OCI-LY3 (cell line): ENCODE measurements around the gene SWT1.

Source experiments
- H2AFZ ChIP-seq: fragments of 200-600, 300-600 bp; shearing (Covaris generic); 2 replicates; pipeline ENCODE4 v1.6.0; 2014; ENCODE audit warnings: antibody characterized with exemption, low read depth, low read length
- H3K27ac ChIP-seq: fragments of 200-600, 300-600 bp; sonication (generic); 2 replicates; pipeline ENCODE4 v1.5.1; 2014; ENCODE audit warnings: mild to moderate bottlenecking, low read length, moderate library complexity, mixed read lengths
- H3K27me3 ChIP-seq: fragments of 200-600, 300-600 bp; sonication (generic); 2 replicates; pipeline ENCODE4 v1.6.1; 2014; ENCODE audit warnings: low read depth, low read length, mixed read lengths
- H3K36me3 ChIP-seq: fragments of 200-600, 300-600 bp; sonication (generic); replicated peaks from 2 replicates; pipeline ENCODE3; 2014; ENCODE audit warnings: low read depth, low read length, mixed read lengths
- H3K4me1 ChIP-seq: fragments of 300-600, 200-600 bp; sonication (generic); 2 replicates; pipeline ENCODE4 v1.6.1; 2014; ENCODE audit warnings: low read length, mixed read lengths
- H3K4me2 ChIP-seq: fragments of 200-600, 300-600 bp; sonication (generic); 2 replicates; pipeline ENCODE4 v1.6.1; 2014; ENCODE audit warnings: low read length, mixed read lengths
- H3K4me3 ChIP-seq: fragments of 300-600, 200-600 bp; sonication (generic); 2 replicates; pipeline ENCODE4 v1.5.1; 2014; ENCODE audit warnings: antibody characterized with exemption, mild to moderate bottlenecking, low read length, moderate library complexity
- H3K79me2 ChIP-seq: fragments of 300-600, 200-600 bp; shearing (Covaris generic); 2 replicates; pipeline ENCODE4 v1.6.1; 2014; ENCODE audit warnings: mild to moderate bottlenecking, low read length, mixed read lengths
- H3K9ac ChIP-seq: fragments of 300-600, 200-600 bp; shearing (Covaris generic); 2 replicates; pipeline ENCODE4 v1.6.0; 2014; ENCODE audit warnings: mild to moderate bottlenecking, low read length, moderate library complexity
- H3K9me3 ChIP-seq: fragments of 200-600, 300-600 bp; shearing (Covaris generic); 2 replicates; pipeline ENCODE4 v1.6.1; 2014; ENCODE audit warnings: low read length, mixed read lengths; ENCODE audit not compliant: insufficient read depth
- H4K20me1 ChIP-seq: fragments of 200-600, 300-600 bp; sonication (generic); 2 replicates; pipeline ENCODE4 v1.6.1; 2016; ENCODE audit warnings: low read length, mixed read lengths; ENCODE audit not compliant: insufficient read depth
- EZH2phosphoT487 ChIP-seq: fragments of 200-600 bp; shearing (Covaris generic); IDR thresholded peaks from 2 replicates; pipeline ENCODE4 v1.6.1; 2018; ENCODE audit warnings: antibody characterized with exemption, mixed run types, low read depth
- TF ChIP-seq, protein P1 (sequence below): fragments of 200-600, 300-600 bp; sonication (generic); IDR thresholded peaks from 2 replicates; pipeline ENCODE4 v1.5.1; 2014; ENCODE audit warnings: antibody characterized with exemption, low read length, low read depth

The SWT1 gene

DNA sequence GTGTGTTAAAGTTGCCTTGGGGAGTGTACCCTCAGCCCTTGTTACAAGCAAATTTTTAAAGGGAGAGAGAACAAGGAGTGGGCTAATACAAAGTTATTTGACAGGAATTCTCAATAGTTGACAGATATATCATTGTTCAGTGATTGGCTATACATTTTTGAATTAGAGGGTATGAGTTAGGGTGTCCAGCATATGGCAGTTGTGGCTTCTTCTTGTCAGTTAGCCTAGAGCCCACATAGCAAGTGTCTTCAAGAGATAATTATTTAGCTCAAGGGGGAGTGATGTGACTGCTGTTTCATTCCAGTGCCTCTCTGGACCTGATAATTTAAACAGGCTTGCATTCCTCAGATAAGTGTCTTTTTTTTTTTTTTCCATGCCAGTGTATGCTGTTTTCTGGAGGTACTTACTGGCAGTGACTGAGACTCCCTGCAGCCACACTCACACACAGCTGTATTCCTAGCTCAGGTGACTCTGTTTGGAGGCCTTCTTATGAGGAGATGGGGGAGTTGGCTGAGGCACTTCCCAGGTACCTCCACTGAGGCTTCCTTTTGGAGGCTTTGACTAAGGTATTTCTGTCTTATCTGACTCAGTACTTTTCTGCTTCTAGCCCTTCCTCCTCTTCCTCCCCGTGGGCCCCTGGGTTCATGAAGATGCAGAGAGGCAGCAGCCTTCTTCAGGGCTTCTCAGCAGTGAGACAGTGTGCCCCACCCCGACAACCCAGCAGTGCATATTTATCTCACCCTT, 127.7 kb downstream of the SWT1 start:
- Histone ChIP-seq H2AFZ (no peak overlapping the region), H3K27ac (no peak overlapping the region), H3K27me3 (no peaks in the 10 kb centered on the region), H3K4me2 (no peak overlapping the region), H3K79me2 (no peaks in the 10 kb centered on the region), H3K4me1 (peaks cover 18% of the 10 kb centered on the region), H3K4me3 (no peak overlapping the region), H3K9me3 (no peaks in the 10 kb centered on the region), H3K36me3 (peaks cover 7% of the 10 kb centered on the region), H4K20me1 (no peaks in the 10 kb centered on the region), H3K9ac (no peak overlapping the region)
- TF ChIP-seq, protein P1, sequence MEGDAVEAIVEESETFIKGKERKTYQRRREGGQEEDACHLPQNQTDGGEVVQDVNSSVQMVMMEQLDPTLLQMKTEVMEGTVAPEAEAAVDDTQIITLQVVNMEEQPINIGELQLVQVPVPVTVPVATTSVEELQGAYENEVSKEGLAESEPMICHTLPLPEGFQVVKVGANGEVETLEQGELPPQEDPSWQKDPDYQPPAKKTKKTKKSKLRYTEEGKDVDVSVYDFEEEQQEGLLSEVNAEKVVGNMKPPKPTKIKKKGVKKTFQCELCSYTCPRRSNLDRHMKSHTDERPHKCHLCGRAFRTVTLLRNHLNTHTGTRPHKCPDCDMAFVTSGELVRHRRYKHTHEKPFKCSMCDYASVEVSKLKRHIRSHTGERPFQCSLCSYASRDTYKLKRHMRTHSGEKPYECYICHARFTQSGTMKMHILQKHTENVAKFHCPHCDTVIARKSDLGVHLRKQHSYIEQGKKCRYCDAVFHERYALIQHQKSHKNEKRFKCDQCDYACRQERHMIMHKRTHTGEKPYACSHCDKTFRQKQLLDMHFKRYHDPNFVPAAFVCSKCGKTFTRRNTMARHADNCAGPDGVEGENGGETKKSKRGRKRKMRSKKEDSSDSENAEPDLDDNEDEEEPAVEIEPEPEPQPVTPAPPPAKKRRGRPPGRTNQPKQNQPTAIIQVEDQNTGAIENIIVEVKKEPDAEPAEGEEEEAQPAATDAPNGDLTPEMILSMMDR: no peak

DNA sequence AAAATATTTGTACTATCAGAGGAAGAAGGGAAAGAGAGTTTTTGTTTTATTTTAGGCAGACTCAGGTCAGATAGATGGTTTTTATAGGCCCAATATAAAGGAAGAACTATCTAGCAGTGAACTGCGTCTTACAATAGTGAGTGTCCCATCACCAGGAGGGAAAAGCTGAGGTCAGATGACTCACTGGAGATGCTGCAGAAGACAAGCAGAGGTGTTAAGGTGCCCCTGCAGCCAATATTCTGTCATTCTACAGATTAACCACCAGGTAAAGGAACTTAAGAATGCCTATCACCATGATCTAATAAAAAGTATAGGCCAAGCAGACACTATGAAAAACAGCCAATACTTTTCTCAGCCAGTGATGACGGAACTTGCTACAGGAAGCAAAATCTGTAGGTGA, 130.5 kb downstream of the SWT1 start:
- H3K4me3 ChIP-seq: no peak overlapping the region

DNA sequence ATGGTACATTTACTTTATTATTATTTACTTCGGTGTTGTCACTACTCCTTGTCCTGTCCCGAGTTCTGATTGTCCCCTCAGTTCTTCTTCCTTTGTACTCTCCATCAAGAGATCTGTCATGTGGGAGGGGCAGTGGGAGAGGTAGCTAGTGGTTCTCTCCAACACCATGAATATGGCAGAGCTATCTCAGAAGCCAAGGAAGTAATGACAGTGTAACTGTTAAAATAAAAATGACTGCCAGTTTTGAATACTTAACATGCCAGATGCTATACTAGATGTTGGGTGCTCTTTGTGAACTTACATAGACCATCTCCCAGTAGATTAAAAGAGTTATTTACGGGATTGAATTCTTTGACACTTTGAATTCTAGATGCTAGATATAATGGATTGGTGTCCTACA, 131.5 kb downstream of the SWT1 start:
- peaks cover 19% of the 10 kb centered on the region for H3K36me3 ChIP-seq
- TF ChIP-seq, protein P1: no peak
- TF ChIP-seq EZH2phosphoT487: no peak
- no peak overlapping the region for H2AFZ ChIP-seq
- H3K27ac ChIP-seq: no peak overlapping the region
- no peaks in the 10 kb centered on the region for H3K9me3 ChIP-seq
- H3K9ac ChIP-seq: no peak overlapping the region
- no peaks in the 10 kb centered on the region for H3K27me3 ChIP-seq
- no peak overlapping the region for H3K4me3 ChIP-seq
- peaks cover 28% of the 10 kb centered on the region for H3K4me1 ChIP-seq
- H4K20me1 ChIP-seq: peaks cover 9% of the 10 kb centered on the region; the same call in 1 of the 2 replicates
- H3K4me2 ChIP-seq: no peak overlapping the region
- no peaks in the 10 kb centered on the region for H3K79me2 ChIP-seq

More for the DNA sequence above, 130.5 kb downstream of the SWT1 start:
- no peak overlapping the region for H3K4me2 ChIP-seq
- H3K27ac ChIP-seq: no peak overlapping the region
- no peaks in the 10 kb centered on the region for H4K20me1 ChIP-seq
- peaks cover 12% of the 10 kb centered on the region for H3K36me3 ChIP-seq
- no peak for TF ChIP-seq EZH2phosphoT487
- TF ChIP-seq, protein P1: no peak
- no peaks in the 10 kb centered on the region for H3K79me2 ChIP-seq
- no peaks in the 10 kb centered on the region for H3K9me3 ChIP-seq
- H3K9ac ChIP-seq: no peak overlapping the region
- H3K27me3 ChIP-seq: no peaks in the 10 kb centered on the region
- peaks cover 18% of the 10 kb centered on the region for H3K4me1 ChIP-seq
- H2AFZ ChIP-seq: no peak overlapping the region

DNA sequence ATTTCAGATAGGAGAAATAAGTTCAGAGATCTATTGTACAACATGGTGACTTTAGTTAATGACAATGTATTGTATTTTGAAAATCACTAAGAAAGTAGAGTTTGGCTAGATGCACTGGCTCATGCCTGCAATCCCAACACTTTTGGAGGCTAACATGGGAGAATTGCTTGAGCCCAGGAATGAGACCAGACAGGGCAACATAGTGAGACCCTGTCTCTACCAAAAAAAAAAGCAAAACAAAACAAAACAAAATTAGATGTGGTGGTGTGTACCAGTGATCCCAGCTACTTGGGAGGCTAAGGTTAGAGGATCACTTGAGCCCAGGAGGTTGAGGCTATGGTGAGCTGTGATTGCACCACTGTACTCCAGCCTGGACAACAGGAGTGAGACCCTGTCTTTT, 132.9 kb downstream of the SWT1 start:
- H4K20me1 ChIP-seq: peaks cover 24% of the 10 kb centered on the region
- TF ChIP-seq EZH2phosphoT487: no peak
- TF ChIP-seq, protein P1: no peak
- H3K79me2 ChIP-seq: no peaks in the 10 kb centered on the region
- H2AFZ ChIP-seq: no peak overlapping the region
- H3K27me3 ChIP-seq: no peaks in the 10 kb centered on the region
- peaks cover 28% of the 10 kb centered on the region for H3K4me1 ChIP-seq
- no peak overlapping the region for H3K9ac ChIP-seq
- H3K36me3 ChIP-seq: peaks cover 32% of the 10 kb centered on the region
- H3K27ac ChIP-seq: no peak overlapping the region
- no peak overlapping the region for H3K4me3 ChIP-seq
- H3K9me3 ChIP-seq: no peaks in the 10 kb centered on the region
- H3K4me2 ChIP-seq: no peak overlapping the region
